HG03196 (cell line): Measurements from ENCODE around the gene SPCS2.
"Not testable (repeated sequence)": the region's sequence is repeated elsewhere in the genome, so short reads cannot be mapped to it uniquely, and the experiment has no call there.

Source experiments
- ATAC-seq: cut with Tn5 transposase; IDR thresholded peaks from one replicate; pipeline ENCODE4 v1.9.1; 2021; ENCODE audit not compliant: unreplicated experiment

SPCS2 gene

DNA sequence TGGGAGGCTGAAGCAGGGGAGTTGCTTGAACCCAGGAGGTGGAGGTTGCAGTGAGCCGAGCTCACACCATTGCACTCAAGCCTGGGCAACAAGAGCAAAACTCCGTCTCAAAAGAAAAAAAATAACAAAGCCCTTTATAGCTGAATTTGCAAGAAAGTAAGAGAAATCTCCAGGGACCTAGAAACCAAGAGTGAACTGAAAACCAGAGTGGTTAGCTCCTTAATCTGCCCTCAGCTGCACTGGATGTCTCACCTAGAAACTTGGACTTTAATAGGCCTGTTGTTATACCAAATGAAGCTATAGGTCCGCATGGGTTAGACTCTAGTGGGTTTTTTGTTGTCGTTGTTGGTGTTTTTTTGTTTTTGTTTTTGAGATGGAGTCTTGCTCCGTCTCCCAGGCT lies 43.8 kb downstream of the SPCS2 start:
- ATAC-seq: no peak

DNA sequence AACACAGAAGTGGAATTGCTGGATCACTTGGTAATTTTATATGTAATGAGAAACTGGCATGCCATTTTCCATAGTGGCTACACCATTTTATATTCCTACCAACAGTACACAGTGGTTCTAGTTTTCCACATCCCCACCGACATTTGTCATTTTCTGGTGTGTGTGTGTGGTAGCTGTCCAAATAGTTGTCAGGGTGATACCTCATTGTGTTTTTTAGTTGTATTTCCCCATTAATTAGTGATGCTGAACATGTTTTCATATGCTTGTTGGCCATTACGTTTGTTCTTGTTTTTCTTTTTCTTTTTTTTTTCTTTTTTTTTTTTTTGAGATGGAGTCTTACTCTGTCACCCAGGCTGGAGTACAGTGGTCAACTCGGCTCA lies 51.9 kb downstream of the SPCS2 start:
- ATAC-seq: no peak

DNA sequence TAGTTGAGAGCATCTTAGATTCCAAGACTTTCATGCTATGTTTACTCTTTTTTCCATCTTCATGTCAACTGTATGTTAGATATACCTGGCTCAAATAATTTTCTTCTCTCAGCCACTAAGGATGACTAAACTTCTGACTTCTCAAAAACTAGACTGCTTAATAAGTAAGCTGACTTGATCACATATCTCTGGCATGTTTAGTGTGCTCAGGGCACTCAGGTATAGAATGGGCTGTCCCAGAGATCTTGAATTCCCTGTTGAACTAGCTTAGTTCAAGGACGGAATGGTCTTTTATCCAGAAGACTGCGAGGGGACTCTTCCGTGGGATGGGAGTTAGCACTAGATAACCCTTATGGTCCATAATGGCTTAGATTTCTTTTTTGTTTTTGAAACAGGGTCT lies 52.6 kb downstream of the SPCS2 start:
- no peak for ATAC-seq

DNA sequence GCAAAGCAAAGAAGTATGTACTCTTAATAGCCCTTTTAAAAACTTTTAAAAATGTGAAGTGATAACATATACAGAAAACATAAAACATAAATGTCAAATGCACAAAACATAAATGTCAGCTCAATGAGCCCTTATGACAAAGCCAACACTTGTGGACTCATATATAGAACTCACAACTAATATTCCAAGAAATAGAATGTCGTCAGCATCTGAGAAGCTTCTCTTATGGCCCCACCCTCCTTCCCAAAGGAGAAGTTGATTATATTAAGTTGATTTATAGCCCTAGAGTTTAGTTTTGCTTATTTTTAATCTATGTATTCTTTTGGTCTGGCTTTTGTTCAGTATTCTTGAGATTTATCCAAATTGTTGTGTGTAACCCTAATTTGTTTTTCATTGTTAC lies 53.5 kb downstream of the SPCS2 start:
- ATAC-seq: no peak

DNA sequence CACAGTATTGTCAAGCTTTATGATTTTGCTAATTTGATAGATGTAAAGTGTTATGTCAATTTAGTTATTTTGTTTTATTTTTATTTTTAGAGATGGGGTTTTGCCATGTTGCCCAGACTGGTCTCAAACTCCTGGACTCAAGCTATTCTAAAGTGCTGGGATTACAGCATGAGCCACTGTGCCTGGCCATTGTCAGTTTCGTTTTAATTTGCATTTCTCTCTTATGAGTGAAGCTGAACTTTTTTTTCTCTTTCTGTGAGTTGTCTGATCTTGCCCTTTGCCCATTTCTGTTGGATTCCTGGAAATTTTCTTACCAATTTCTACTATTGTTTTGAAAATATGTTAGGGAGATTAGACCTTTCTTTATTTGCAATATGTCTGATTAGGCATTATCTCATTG lies 55.1 kb downstream of the SPCS2 start:
- no peak for ATAC-seq

DNA sequence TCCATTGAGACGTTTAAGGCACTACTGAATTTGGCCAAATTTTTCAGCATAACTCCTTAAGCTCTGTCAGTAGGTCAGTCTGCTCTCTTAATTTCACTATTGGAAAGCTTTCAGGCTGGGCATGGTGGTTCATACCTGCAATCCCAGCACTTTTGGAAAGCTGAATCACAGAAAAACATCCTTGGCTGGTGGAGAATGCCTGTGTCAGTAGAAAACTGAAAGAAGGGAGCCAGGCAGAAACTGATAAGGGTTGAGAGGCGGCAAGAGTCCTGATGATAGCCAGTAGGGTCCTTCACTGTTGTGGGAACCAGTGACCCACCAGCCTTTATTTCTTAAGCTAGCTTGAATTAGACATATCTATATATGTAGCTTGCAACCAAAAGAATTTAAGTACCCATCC lies 62.3 kb downstream of the SPCS2 start:
- ATAC-seq: no peak

DNA sequence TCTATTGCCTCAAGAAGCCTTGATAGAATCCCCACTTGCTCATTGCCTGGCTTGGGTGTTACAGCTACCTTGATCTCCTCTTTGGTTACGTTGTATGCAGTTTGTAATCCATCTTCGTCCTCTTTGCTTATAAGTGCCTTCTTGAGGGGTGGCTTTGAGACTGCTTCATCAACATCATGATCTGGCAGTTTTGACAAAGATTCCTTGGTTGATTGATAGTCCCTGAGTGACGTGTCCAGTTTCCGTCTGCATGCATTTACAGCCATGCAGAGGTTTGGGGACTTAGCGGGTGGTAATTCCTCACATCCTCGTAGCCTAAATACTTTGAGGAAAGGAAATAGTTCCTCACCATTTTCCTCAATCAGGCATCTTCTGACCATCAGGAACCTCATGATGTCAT lies 62.8 kb downstream of the SPCS2 start:
- ATAC-seq: no peak

DNA sequence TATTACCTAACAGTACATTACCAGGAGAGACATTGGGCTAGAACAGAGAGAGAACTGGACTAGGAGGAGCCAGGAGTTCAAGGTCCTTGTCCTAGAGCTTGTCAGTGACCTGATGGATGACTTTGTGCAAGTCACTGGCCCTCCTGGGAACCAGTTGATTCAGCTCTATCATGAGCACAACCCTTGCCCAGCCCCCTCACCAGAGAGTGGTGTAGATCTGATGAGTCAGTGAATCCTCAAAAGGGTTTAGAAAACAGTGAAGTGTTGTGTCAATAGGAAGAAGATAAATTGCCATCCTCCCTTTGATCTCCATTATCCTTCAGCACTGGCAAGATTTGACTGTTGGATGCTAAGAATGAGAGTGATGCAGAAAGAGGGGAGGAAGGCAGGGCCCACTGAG lies 64.0 kb downstream of the SPCS2 start:
- no peak for ATAC-seq

DNA sequence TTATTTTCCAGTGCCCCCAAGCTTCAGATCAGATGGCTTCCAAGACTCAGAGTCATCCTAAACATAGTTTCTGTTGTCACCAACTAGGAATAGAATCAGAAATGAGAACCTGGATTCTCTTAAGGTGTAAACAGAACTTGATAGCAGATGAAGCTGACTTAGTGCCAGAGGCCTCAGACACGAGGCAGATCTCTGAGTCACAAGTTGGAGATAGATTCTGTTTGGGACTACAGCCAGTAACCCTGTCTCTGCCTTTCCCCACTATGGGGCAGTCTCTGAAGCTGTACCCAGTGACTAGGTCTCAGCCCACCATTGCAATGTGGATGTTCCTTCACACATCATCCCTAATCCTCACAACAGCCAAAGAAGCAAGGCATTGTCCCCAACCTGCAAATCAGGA lies 65.1 kb downstream of the SPCS2 start:
- no peak for ATAC-seq

DNA sequence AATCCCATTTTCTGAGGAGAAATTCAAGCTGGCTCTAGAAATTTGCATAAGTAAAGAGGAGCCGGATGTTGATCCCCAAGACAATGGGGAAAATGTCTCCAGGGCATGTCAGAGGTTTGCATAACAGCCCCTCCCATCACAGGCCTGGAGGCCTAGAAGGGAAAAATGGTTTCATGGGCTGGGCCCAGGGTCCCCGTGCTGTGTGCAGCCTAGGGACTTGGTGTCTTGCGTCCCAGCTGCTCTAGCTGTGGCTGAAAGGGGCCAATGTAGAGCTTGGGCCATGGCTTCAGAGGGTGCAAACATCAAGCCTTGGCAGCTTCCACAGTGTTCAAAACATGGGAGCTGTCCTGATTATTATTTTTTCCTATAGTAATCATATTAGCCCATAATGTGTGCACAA lies 70.1 kb downstream of the SPCS2 start:
- not testable (repeated sequence) for ATAC-seq

DNA sequence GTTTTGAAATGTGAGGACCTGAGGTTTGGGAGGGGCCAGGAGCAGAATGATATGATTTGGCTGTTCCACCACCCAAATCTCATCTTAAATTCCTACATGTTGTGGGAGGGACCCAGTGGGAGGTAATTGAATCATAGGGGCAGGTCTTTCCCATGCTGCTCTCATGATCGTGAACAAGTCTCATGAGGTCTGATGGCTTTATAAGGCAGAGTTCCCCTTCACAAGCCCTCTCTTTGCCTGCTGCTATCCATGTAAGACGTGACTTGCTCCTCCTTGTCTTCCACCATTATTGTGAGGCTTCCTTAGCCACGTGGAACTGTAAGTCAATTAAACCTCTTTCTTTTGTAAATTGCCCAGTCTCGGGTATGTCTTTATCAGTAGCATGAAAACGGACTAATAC lies 71.3 kb downstream of the SPCS2 start:
- ATAC-seq: not testable (repeated sequence)

DNA sequence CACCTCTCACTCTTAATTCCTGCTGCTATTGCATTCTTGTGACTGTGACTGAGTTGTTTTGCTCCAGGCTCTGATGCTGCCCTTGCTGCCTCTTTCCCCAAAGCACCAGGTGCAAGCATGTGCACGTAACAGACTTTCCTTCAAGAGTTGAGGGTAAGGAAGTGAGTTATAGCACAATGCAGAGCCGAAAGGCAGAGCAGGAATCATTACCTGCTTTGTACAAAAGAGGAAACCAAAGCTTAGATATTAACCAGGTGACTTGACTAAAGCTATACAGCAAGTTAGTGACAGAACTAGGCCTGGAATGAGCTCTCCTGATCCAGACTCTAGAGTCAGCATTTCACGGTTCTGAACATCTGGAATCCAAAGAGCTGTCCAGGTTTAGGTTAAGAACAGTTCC lies 73.2 kb downstream of the SPCS2 start:
- no peak for ATAC-seq

DNA sequence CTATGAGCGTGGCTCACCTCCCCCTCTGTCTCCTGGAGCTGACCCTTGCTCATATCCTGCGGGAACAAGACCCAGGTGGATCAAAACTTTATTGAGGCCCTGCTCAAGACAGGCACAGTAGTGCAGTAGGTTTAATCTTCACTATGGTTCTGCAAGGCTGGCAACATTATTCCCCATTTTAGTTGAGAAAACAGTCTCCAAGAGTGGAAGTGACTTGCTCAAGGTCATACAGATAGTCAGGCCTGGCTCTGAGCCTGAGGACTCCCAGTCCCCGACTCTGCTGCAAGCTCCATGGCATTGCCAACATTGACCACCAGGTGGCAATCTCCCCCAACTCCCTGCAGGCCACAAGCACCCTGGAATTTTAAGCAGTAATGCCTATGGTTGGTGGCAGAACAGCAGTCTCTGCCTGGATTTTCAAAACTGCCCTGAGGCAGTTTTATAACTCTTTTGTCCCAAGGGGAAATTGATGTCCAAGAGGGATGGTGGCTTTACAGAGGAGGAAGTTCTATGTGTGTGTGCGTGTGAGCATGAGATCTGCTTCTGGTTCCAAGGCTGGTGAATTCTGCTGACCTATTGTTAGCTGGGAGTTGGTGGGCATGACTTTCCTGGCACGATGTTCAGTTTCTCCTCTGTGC lies 73.8 kb downstream of the SPCS2 start:
- no peak for ATAC-seq

DNA sequence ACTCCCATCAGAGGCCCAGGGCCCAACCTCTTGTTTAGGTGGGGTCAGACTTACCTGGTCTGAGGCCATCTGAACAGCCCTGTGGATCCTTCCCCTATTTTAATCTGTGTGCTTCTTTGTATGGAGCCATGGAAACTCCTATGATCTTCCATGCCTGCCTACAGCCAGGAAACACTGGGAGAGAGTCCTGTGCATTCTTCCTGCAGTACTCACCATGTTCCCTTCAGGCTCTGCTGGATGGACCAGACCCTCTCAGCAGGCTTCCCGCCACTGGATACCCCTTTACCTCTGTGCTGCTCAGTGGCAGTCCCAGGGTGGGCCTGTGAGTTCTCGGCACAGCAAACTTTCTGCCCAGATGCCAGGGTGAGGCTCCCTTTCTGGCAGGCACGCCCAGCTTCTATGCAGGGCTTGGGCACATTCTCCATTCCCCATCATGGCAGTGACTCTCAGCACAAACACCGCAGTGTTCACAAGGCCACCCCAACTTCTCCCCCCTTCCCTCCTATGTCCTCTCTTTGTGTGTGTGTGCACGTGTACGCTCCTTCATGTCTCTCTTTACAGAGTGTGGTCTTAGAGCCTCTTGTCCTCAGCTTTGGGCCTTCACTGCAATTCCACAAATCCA lies 74.5 kb downstream of the SPCS2 start:
- no peak for ATAC-seq

DNA sequence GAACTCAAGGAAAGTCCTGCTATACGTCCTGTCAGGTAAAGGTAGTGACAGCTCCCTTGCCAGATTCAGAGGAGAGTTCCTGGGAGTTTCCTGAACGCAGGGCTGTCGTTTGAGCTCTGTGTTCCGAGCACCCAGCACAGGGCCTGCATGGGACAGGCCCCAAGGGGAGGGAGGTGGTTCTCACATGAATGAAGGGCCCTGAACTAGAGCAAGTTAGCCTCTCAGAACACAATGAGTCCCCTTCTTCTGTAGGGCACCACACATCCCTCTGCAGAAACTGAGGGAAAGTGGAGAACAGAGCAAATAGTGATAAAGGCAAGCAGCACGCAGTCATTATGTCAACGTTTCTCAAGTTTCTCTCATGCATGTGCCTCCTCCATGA lies 75.0 kb downstream of the SPCS2 start:
- ATAC-seq: no peak

DNA sequence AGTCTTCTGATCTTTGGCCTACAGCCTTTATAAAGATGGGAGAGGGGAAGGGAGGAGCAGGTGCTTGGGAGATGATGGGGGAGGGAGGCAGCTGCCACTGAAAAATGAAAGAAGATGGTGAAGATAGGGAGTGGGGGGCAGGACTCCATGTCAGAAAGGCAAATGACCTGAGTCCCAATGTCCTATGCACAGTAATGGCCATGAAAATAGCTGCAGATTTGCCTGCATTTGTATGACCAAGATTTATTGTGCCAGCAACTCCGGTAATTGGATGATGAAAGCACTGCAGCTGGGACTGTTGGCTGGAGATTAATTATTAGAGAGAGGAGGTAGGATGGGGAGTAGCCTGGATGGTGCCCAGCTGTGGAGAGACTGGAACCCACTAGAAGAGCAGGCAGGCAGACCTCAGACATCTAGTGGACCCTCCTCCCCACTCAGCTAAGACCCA lies 75.7 kb downstream of the SPCS2 start:
- ATAC-seq: no peak

DNA sequence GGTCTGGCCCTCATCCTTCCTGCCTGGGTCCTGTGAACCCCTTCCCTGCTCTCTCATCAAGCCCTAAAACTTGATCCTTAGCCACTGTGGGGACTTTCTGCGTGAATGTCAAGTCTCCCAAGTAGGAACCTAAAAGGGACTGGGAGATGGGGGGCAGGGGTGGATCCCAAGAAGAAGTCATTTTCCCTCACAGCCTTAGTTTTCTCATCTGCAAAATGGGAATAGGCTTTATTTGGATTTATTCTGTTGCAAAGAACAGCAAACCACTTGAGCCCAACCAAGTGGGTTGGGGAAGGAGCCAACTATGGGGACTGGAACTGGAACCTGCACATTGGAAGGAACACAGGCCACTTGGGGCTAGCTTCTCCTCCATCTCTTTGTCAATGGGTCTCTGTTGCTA lies 76.5 kb downstream of the SPCS2 start:
- no peak for ATAC-seq

DNA sequence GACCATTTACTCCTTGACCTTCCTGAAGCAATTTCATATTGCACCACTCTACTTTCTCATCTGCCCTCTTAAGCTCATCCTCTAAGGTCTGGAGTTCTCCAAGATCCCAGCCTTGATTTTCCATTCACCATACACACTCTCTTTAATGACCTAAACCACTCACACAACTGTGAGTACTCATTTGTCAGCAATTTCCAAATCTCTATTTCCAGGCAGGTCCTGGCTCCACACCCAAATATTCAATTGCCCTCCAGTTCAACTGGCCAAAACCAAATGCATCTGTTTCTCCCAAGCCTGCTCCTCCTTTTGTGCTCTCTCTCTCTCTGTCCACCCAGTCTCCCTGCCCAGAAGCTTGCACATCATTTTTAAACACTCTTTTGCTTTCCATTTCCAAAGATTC lies 79.3 kb downstream of the SPCS2 start:
- ATAC-seq: no peak
